NT2/D1 (cell line): ENCODE measurements around the gene PLEKHG4B.

Experiments
- SUZ12 ChIP-seq: IDR thresholded peaks from 2 replicates; pipeline ENCODE4 v1.6.1; 2011; ENCODE audit not compliant: insufficient read length, insufficient read depth; ENCODE audit errors: extremely low read depth
- YY1 ChIP-seq: IDR thresholded peaks from 2 replicates; pipeline ENCODE4 v1.6.1; 2011; ENCODE audit not compliant: insufficient read length, insufficient read depth
- ZNF274 ChIP-seq: IDR thresholded peaks from 2 replicates; pipeline ENCODE4 v1.6.1; 2011; ENCODE audit warnings: mild to moderate bottlenecking, low read depth, low read length

DNA sequence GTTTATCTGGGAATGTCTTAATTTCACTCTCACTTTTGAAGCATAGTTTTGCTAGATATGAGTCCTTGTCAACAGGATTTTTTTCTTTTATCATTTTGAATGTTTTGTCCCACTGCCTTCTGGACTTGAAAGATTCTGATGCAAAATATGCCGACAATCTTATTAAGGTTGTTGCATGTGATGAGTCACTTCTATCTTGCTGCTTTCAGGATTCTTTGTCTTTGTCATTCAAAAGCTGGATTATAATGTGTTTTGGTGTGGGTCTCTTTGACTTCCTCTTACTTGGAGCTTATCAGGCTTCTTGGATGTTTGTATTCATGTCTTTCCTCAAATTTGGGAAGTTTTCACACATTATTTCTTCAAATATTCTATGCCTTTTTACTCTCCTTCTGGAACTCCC, 33.8 kb downstream of the PLEKHG4B start:
- TF ChIP-seq ZNF274 (no peak), SUZ12 (no peak), YY1 (no peak)
